GM12878 (cell line): ENCODE measurements around the gene TOP3A. TPM values are rescaled to one million over a fixed set of nuclear protein-coding genes. Genes with fewer than 3 reads are reported as not detected.

Experiments used
- ASH2L ChIP-seq: fragments of 300-600, 200-600 bp; sonication (generic); IDR thresholded peaks from 2 replicates; pipeline ENCODE4 v1.6.1; 2017; ENCODE audit warnings: low read depth, mild to moderate bottlenecking, borderline replicate concordance
- CEBPB ChIP-seq, 2 experiments: fragments of 150-350 bp in 1 of 2; IDR thresholded peaks; 2 replicates each; pipeline ENCODE4 v1.6.1; 2012 to 2014; ENCODE audit warnings: low read depth in 2 of 2, low read length in 2 of 2, borderline replicate concordance in 1 of 2, inconsistent platforms in 1 of 2
- CREB1 ChIP-seq: IDR thresholded peaks from 2 replicates; pipeline ENCODE4 v1.6.1; 2012; ENCODE audit warnings: low read depth, mild to moderate bottlenecking, inconsistent platforms
- CREM ChIP-seq: IDR thresholded peaks from 2 replicates; pipeline ENCODE4 v1.6.1; 2014; ENCODE audit warnings: antibody characterized with exemption, low read depth
- EED ChIP-seq: sonication (generic); IDR thresholded peaks from 2 replicates; pipeline ENCODE4 v1.6.1; 2016; ENCODE audit warnings: antibody characterized with exemption, low read depth
- GABPA ChIP-seq: IDR thresholded peaks from 2 replicates; pipeline ENCODE4 v1.6.1; 2014; ENCODE audit warnings: antibody characterized with exemption, low read depth, mild to moderate bottlenecking, inconsistent platforms
- MXI1 ChIP-seq: fragments of 150-350 bp; IDR thresholded peaks from 2 replicates; pipeline ENCODE4 v1.6.1; 2011; ENCODE audit warnings: low read depth, mild to moderate bottlenecking, inconsistent platforms, low read length, improper control_type of control experiment
- NFYA ChIP-seq: IDR thresholded peaks from 2 replicates; pipeline ENCODE4 v1.6.1; 2011; ENCODE audit warnings: low read depth, mild to moderate bottlenecking, low read length, improper control_type of control experiment, borderline replicate concordance
- PKNOX1 ChIP-seq: fragments of 450-650 bp; IDR thresholded peaks from 2 replicates; pipeline ENCODE4 v1.6.1; 2016; ENCODE audit warnings: mild to moderate bottlenecking
- SREBF1 ChIP-seq: IDR thresholded peaks from 2 replicates; pipeline ENCODE4 v1.6.1; 2012; ENCODE audit warnings: mild to moderate bottlenecking, low read length
- SREBF2 ChIP-seq: IDR thresholded peaks from 2 replicates; pipeline ENCODE4 v1.6.1; 2012; ENCODE audit warnings: mild to moderate bottlenecking, low read length
- SUZ12 ChIP-seq: fragments of 200-600 bp; sonication (generic); IDR thresholded peaks from one replicate; pipeline ENCODE4 v1.6.1; 2018; ENCODE audit warnings: antibody characterized with exemption, mild to moderate bottlenecking; ENCODE audit not compliant: unreplicated experiment
- TARDBP ChIP-seq: IDR thresholded peaks from 2 replicates; pipeline ENCODE4 v1.6.1; 2016; ENCODE audit warnings: borderline replicate concordance
- WRNIP1 ChIP-seq: IDR thresholded peaks from 2 replicates; pipeline ENCODE4 v1.6.1; 2011; ENCODE audit warnings: low read depth, low read length, improper control_type of control experiment, borderline replicate concordance
- YY1 ChIP-seq: IDR thresholded peaks from 2 replicates; pipeline ENCODE4 v1.6.1; 2011; ENCODE audit warnings: low read depth, mild to moderate bottlenecking, low read length
- ZNF217 ChIP-seq: fragments of 450-650 bp; IDR thresholded peaks from 2 replicates; pipeline ENCODE4 v1.6.1; 2017; ENCODE audit warnings: antibody characterized with exemption, mild to moderate bottlenecking
- ZNF687 ChIP-seq: fragments of 450-650 bp; IDR thresholded peaks from 2 replicates; pipeline ENCODE4 v1.6.1; 2017; ENCODE audit warnings: mild to moderate bottlenecking, moderate library complexity
- polyA plus RNA-seq, 11 experiments: library from polyadenylated mRNA; depleted of rRNA in 4 of 11; unstranded in 6 of 11; stranded (reverse) in 5 of 11; fragments of >200 nt; fragmentation: Nextera tagmentation in 4 of 11; fragmentation: Illumina TruSeq in 1 of 11; extraction: Ambion mirVana in 4 of 11; extraction: Trizol in 1 of 11; gene quantifications; 1 replicate in 1 of 11; 2 replicates in 10 of 11; pipeline versions ENCODE4 v1.2.1 to v1.2.3, GENCODE V29; 2011 to 2016; ENCODE audit warnings: inconsistent platforms in 2 of 11, missing spikeins in 2 of 11, low read depth in 1 of 11
- total RNA-seq, 4 experiments: library from RNA; depleted of rRNA in 3 of 4; stranded (reverse); fragments of >200 nt in 3 of 4; fragmentation: Illumina TruSeq in 1 of 4; extraction: Trizol in 1 of 4; gene quantifications; 2 replicates each; pipeline versions ENCODE4 v1.2.1 to v1.2.3, GENCODE V29; 2013 to 2021
- TF ChIP-seq, protein P1 (sequence below): IDR thresholded peaks from 2 replicates; pipeline ENCODE4 v1.6.1; 2012; ENCODE audit warnings: low read length, inconsistent platforms
- TF ChIP-seq, protein P2 (sequence below): fragments of 450-650 bp; IDR thresholded peaks from 2 replicates; pipeline ENCODE4 v1.6.1; 2016; ENCODE audit warnings: mild to moderate bottlenecking
- TF ChIP-seq, protein P3 (sequence below): fragments of 150-350 bp; IDR thresholded peaks from 2 replicates; pipeline ENCODE4 v1.6.1; 2014; ENCODE audit warnings: mild to moderate bottlenecking, low read depth, low read length

The TOP3A gene
- total and polyA plus RNA-seq, 10 of the 15 experiments (the other 5 are each of a cell fraction or from before 2014, with no cell fraction given): 4.2 to 51.9 (median 31.8) TPM

DNA sequence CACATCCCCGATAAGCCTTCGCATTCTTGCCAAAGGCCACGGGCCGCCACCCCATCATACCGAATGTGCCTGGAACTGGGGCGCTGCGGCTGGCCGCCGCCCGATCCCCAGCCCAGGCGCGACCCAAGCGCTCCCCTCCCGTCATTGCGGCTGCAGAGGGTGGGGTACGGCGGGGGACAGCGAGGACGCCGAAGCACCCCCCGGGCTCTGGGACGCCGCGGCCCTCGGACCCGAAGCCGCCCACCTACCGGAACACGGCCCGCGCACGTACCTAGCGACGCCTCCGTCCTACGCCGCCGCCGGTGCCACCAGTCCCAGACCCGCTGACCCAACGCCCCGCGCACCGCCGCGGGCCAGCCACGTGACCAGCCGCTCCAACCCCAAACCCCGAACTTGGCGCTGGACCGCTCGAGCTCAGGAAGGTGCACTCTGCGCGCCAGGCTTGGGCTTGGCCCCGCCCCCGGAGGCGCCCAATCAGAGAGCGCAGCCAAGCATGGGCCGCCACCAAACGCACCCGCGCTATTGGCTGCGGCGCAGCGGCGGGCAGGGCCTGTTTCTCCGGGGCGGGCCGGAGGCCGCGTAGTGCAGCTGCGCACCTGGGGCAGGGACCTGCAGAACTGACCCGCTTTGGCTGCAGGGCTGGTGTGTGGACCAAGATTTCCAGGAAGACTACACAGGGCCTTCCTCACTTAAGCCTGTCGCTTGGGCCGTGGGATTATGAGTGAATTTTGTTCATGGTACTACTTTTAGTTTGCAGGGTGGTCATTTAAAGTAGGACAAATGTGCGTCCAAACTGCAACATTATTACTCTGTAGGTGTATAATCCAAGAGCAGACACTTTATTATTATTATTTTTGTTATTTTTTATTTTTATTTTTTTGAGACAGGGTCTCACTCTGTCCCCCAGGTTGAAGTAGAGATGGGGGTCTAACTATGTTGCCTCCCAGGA is 48.6 kb upstream of the TOP3A start, which contains the start of gene SHMT1 (continued):
- TF ChIP-seq ZNF687: no peak; the same call in 1 of the 2 replicates
- no peak for TF ChIP-seq CREM
- TF ChIP-seq NFYA: no peak
- TF ChIP-seq ZNF217: peak; percentile 43; the same call in 1 of the 2 replicates
- 0 out of 2 replicates have a peak, but pooled peaks have one; percentile 51 for TF ChIP-seq ASH2L
- no peak for TF ChIP-seq SREBF2
- 0 out of 2 replicates have a peak, but pooled peaks have one; percentile 30 for TF ChIP-seq CREB1
- TF ChIP-seq MXI1: 0 out of 2 replicates have a peak, but pooled peaks have one; percentile 47
- TF ChIP-seq, protein P1, sequence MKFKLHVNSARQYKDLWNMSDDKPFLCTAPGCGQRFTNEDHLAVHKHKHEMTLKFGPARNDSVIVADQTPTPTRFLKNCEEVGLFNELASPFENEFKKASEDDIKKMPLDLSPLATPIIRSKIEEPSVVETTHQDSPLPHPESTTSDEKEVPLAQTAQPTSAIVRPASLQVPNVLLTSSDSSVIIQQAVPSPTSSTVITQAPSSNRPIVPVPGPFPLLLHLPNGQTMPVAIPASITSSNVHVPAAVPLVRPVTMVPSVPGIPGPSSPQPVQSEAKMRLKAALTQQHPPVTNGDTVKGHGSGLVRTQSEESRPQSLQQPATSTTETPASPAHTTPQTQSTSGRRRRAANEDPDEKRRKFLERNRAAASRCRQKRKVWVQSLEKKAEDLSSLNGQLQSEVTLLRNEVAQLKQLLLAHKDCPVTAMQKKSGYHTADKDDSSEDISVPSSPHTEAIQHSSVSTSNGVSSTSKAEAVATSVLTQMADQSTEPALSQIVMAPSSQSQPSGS: no peak
- no peak for TF ChIP-seq WRNIP1
- TF ChIP-seq YY1: 0 out of 2 replicates have a peak, but pooled peaks have one; percentile 5
- TF ChIP-seq, protein P2, sequence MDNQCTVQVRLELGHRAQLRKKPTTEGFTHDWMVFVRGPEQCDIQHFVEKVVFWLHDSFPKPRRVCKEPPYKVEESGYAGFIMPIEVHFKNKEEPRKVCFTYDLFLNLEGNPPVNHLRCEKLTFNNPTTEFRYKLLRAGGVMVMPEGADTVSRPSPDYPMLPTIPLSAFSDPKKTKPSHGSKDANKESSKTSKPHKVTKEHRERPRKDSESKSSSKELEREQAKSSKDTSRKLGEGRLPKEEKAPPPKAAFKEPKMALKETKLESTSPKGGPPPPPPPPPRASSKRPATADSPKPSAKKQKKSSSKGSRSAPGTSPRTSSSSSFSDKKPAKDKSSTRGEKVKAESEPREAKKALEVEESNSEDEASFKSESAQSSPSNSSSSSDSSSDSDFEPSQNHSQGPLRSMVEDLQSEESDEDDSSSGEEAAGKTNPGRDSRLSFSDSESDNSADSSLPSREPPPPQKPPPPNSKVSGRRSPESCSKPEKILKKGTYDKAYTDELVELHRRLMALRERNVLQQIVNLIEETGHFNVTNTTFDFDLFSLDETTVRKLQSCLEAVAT: no peak
- no peak for TF ChIP-seq TARDBP
- TF ChIP-seq PKNOX1: no peak
- TF ChIP-seq SUZ12: no peak
- no peak for TF ChIP-seq GABPA
- TF ChIP-seq SREBF1: no peak
- TF ChIP-seq, protein P3, sequence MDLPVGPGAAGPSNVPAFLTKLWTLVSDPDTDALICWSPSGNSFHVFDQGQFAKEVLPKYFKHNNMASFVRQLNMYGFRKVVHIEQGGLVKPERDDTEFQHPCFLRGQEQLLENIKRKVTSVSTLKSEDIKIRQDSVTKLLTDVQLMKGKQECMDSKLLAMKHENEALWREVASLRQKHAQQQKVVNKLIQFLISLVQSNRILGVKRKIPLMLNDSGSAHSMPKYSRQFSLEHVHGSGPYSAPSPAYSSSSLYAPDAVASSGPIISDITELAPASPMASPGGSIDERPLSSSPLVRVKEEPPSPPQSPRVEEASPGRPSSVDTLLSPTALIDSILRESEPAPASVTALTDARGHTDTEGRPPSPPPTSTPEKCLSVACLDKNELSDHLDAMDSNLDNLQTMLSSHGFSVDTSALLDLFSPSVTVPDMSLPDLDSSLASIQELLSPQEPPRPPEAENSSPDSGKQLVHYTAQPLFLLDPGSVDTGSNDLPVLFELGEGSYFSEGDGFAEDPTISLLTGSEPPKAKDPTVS: no peak
- TF ChIP-seq EED: no peak
- TF ChIP-seq CEBPB (IDR thresholded peaks at IDR 0.05; ENCODE audit: borderline replicate concordance in 1 of 2, low read depth in 2 of 2, low read length in 2 of 2): no peak
